ENCODE measurements around the gene TRIP12. TPM values are rescaled to one million over a fixed set of nuclear protein-coding genes. Genes with fewer than 3 reads are reported as not detected.

The TRIP12 gene
- total RNA-seq, 1 experiment from 2014 or later = 368 TPM

DNA sequence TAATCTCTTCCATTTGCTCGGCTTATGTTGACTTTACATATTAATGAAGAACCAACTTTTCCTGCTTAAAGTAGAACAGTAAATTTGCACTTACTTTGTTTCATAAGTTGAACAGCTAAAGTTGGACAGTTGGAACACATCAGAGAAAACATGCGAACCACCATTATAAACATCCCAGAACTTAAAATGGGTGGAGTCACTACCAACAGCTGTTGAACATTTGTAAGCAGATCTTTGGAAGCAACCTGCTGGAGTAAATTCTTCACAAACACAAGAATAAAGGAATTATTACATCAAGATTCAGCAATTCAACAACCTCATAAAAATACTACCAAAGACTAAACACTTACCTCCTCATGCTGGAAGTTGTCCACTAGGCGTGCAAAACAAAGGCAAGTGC is 111.0 kb downstream of the TRIP12 start:
- Histone ChIP-seq H3K27me3 (ENCODE audit: control insufficient read depth, insufficient read depth, low read length) (no peaks in the 10 kb centered on the region), H3K27ac (ENCODE audit: low read length) (no peak overlapping the region), H3K4me3 (ENCODE audit: low read depth in 2 of 2, low read length in 2 of 2) (no peak overlapping the region), H3K36me3 (ENCODE audit: control insufficient read depth, insufficient read depth, low read length) (peaks cover 65% of the 10 kb centered on the region), H3K4me1 (ENCODE audit: control insufficient read depth, insufficient read depth, low read length) (no peaks in the 10 kb centered on the region; the same call in 1 of the 2 replicates), H3K9me3 (ENCODE audit: control insufficient read depth, insufficient read depth, low read depth, low read length) (no peaks in the 10 kb centered on the region)
- intact Hi-C loops (cut with micrococcal nuclease; ENCODE audit: unreplicated experiment) (no loop called here), in situ Hi-C loops (cut with HindIII; ENCODE audit: low pct_unique_long_range_greater_than_20kb, low sequenced_read_pairs) (no loop called here)
- DNase-seq (ENCODE audit: low read depth, low spot score) (no peak), ATAC-seq (no peak)
- POLR2A ChIA-PET = no interaction called here
- no peak for TF ChIP-seq POLR2AphosphoS5 (IDR thresholded peaks at IDR 0.05; ENCODE audit: low read depth, low read length)
- TF ChIP-seq TCF7L2 (IDR thresholded peaks at IDR 0.05; ENCODE audit: low read depth, low read length) = no peak
- TF ChIP-seq, protein P1, sequence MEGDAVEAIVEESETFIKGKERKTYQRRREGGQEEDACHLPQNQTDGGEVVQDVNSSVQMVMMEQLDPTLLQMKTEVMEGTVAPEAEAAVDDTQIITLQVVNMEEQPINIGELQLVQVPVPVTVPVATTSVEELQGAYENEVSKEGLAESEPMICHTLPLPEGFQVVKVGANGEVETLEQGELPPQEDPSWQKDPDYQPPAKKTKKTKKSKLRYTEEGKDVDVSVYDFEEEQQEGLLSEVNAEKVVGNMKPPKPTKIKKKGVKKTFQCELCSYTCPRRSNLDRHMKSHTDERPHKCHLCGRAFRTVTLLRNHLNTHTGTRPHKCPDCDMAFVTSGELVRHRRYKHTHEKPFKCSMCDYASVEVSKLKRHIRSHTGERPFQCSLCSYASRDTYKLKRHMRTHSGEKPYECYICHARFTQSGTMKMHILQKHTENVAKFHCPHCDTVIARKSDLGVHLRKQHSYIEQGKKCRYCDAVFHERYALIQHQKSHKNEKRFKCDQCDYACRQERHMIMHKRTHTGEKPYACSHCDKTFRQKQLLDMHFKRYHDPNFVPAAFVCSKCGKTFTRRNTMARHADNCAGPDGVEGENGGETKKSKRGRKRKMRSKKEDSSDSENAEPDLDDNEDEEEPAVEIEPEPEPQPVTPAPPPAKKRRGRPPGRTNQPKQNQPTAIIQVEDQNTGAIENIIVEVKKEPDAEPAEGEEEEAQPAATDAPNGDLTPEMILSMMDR (IDR thresholded peaks at IDR 0.05) = no peak
- TF ChIP-seq SIN3A (IDR thresholded peaks at IDR 0.05; ENCODE audit: borderline replicate concordance, insufficient read depth, low read depth, low read length) = no peak
- no peak for TF ChIP-seq REST (IDR thresholded peaks at IDR 0.05; ENCODE audit: insufficient read depth in 1 of 2, low read depth in 2 of 2, low read length in 1 of 2)
- BruUV-seq (replicated peaks) = no TSS peak
- CTCF ChIA-PET = no interaction called here

DNA sequence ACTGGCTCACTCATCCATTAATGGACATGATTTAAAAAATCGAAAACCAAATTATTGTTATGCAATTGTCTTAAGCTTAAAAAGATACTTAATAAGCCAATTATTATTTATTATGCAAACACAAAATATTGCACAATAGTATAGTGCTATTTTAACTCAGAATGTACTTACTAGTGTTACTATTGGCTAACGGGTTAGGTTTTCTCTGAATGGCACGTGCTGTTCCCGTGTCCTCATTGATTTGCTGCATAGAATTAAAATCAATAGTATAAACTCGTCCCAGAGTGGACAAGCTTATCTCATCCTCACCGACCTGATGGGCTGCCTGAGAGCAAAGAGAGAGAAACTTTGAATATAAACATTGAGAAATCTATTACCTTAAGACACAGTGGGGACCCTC is 116.2 kb downstream of the TRIP12 start:
- H3K36me3 ChIP-seq (ENCODE audit: control insufficient read depth, insufficient read depth, low read length) = peaks cover 70% of the 10 kb centered on the region
- H3K9me3 ChIP-seq (ENCODE audit: control insufficient read depth, insufficient read depth, low read depth, low read length) = no peaks in the 10 kb centered on the region
- no TSS peak for BruUV-seq (replicated peaks)
- H3K27me3 ChIP-seq (ENCODE audit: control insufficient read depth, insufficient read depth, low read length) = no peaks in the 10 kb centered on the region
- CTCF ChIA-PET = no interaction called here
- H3K4me3 ChIP-seq (ENCODE audit: low read depth in 2 of 2, low read length in 2 of 2) = no peak overlapping the region
- H3K4me1 ChIP-seq (ENCODE audit: control insufficient read depth, insufficient read depth, low read length) = no peaks in the 10 kb centered on the region
- DNase-seq (ENCODE audit: low read depth, low spot score) = no peak
- TF ChIP-seq POLR2AphosphoS5 (IDR thresholded peaks at IDR 0.05; ENCODE audit: low read depth, low read length) = no peak
- TF ChIP-seq REST (IDR thresholded peaks at IDR 0.05; ENCODE audit: insufficient read depth in 1 of 2, low read depth in 2 of 2, low read length in 1 of 2) = no peak
- TF ChIP-seq, protein P1 (IDR thresholded peaks at IDR 0.05) = no peak
- TF ChIP-seq TCF7L2 (IDR thresholded peaks at IDR 0.05; ENCODE audit: low read depth, low read length) = no peak
- TF ChIP-seq SIN3A (IDR thresholded peaks at IDR 0.05; ENCODE audit: borderline replicate concordance, insufficient read depth, low read depth, low read length) = no peak
- ATAC-seq = no peak
- no peak overlapping the region for H3K27ac ChIP-seq (ENCODE audit: low read length)
- POLR2A ChIA-PET = no interaction called here
- intact Hi-C loops (cut with micrococcal nuclease; ENCODE audit: unreplicated experiment) (no loop called here), in situ Hi-C loops (cut with HindIII; ENCODE audit: low pct_unique_long_range_greater_than_20kb, low sequenced_read_pairs) (no loop called here)
